Measurements from ENCODE around the gene PROK1. TPM values are rescaled to one million over a fixed set of nuclear protein-coding genes. Genes with fewer than 3 reads are reported as not detected.

The PROK1 gene
- total and polyA plus RNA-seq, 10 of the 15 experiments (the other 5 are each of a cell fraction or from before 2014, with no cell fraction given) = not detected

DNA sequence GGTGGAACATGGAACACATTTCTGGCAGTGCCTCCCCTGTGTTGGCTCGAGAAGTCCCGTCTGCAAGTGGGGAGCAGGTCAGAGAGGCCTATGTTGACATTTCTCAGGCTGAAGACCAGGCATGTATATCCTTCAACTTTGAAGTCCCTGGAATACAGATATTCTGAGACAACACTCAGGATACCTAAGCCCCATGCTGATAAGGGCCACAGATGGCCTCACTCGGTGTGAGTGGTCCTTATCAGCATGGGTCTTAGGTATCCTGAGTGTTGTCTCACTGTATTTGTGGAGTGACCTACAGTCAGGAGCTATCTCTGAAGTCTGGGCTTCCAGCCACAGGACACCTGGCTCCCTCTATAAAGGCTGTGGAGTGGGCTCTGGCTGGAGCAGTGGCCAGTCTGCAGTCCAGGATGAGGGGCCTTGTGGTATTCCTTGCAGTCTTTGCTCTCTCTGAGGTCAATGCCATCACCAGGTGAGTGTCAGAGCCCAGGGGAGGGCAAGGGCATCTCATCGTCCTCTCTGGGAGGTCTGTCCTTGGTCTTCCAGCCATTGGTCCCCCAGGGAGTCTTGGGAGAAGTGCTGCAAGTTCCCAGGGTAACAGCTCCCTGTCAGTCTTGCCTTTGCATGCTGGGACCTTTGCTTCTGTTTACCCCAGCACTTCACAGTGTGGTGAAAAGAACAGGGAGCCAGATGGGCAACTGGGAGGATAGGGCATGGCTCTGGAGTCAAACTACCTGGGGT, 29.6 kb downstream of the PROK1 start:
- no peak overlapping the region for H3K4me2 ChIP-seq (ENCODE audit: control insufficient read depth, insufficient read depth)
- 0% methylated on average over 4 of the region's 4 CpGs for WGBS (ENCODE audit: insufficient coverage, insufficient replicate concordance, low lambda C conversion rate, missing lambda C conversion rate)
- TF ChIP-seq IKZF1 (conservative IDR thresholded peaks at IDR 0.05) (no peak), SIN3A (IDR thresholded peaks at IDR 0.05; ENCODE audit: low read depth, low read length) (no peak), TARDBP (IDR thresholded peaks at IDR 0.05; ENCODE audit: borderline replicate concordance) (no peak), CEBPB (IDR thresholded peaks at IDR 0.05; ENCODE audit: borderline replicate concordance in 1 of 2, low read depth in 2 of 2, low read length in 2 of 2) (no peak), TCF12 (IDR thresholded peaks at IDR 0.05; ENCODE audit: low read depth, low read length) (no peak), POLR2AphosphoS5 (IDR thresholded peaks at IDR 0.05; ENCODE audit: low read length) (no peak), ZNF274 (IDR thresholded peaks at IDR 0.05; ENCODE audit: insufficient read depth, insufficient read length) (no peak), MYC (IDR thresholded peaks at IDR 0.05; ENCODE audit: insufficient read depth, insufficient read length, insufficient replicate concordance, low read length, severe bottlenecking) (no peak), TAF1 (IDR thresholded peaks at IDR 0.05; ENCODE audit: borderline replicate concordance, low read depth, low read length) (no peak), STAT3 (IDR thresholded peaks at IDR 0.05; ENCODE audit: low read depth, low read length) (no peak), MEF2A (IDR thresholded peaks at IDR 0.05; ENCODE audit: insufficient read depth, low read depth, low read length) (no peak)
- TF ChIP-seq, protein P1, sequence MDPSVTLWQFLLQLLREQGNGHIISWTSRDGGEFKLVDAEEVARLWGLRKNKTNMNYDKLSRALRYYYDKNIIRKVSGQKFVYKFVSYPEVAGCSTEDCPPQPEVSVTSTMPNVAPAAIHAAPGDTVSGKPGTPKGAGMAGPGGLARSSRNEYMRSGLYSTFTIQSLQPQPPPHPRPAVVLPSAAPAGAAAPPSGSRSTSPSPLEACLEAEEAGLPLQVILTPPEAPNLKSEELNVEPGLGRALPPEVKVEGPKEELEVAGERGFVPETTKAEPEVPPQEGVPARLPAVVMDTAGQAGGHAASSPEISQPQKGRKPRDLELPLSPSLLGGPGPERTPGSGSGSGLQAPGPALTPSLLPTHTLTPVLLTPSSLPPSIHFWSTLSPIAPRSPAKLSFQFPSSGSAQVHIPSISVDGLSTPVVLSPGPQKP (IDR thresholded peaks at IDR 0.05; ENCODE audit: low read depth, low read length) = no peak
- TF ChIP-seq, protein P2, sequence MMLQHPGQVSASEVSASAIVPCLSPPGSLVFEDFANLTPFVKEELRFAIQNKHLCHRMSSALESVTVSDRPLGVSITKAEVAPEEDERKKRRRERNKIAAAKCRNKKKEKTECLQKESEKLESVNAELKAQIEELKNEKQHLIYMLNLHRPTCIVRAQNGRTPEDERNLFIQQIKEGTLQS (IDR thresholded peaks at IDR 0.05; ENCODE audit: borderline replicate concordance, extremely low read depth, low read depth, low read length) = no peak
- TF ChIP-seq, protein P3, sequence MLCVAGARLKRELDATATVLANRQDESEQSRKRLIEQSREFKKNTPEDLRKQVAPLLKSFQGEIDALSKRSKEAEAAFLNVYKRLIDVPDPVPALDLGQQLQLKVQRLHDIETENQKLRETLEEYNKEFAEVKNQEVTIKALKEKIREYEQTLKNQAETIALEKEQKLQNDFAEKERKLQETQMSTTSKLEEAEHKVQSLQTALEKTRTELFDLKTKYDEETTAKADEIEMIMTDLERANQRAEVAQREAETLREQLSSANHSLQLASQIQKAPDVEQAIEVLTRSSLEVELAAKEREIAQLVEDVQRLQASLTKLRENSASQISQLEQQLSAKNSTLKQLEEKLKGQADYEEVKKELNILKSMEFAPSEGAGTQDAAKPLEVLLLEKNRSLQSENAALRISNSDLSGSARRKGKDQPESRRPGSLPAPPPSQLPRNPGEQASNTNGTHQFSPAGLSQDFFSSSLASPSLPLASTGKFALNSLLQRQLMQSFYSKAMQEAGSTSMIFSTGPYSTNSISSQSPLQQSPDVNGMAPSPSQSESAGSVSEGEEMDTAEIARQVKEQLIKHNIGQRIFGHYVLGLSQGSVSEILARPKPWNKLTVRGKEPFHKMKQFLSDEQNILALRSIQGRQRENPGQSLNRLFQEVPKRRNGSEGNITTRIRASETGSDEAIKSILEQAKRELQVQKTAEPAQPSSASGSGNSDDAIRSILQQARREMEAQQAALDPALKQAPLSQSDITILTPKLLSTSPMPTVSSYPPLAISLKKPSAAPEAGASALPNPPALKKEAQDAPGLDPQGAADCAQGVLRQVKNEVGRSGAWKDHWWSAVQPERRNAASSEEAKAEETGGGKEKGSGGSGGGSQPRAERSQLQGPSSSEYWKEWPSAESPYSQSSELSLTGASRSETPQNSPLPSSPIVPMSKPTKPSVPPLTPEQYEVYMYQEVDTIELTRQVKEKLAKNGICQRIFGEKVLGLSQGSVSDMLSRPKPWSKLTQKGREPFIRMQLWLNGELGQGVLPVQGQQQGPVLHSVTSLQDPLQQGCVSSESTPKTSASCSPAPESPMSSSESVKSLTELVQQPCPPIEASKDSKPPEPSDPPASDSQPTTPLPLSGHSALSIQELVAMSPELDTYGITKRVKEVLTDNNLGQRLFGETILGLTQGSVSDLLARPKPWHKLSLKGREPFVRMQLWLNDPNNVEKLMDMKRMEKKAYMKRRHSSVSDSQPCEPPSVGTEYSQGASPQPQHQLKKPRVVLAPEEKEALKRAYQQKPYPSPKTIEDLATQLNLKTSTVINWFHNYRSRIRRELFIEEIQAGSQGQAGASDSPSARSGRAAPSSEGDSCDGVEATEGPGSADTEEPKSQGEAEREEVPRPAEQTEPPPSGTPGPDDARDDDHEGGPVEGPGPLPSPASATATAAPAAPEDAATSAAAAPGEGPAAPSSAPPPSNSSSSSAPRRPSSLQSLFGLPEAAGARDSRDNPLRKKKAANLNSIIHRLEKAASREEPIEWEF (IDR thresholded peaks at IDR 0.05; ENCODE audit: insufficient replicate concordance, low read depth, low read length) = no peak
- FAIRE-seq (no peak), ATAC-seq (no peak), DNase-seq (ENCODE audit: low read depth, low spot score) (no peak)
- POLR2A ChIA-PET = no interaction called here
- H2AFZ ChIP-seq (ENCODE audit: control insufficient read depth, low read depth, low read length) = no peak overlapping the region
- intact Hi-C loops (cut with micrococcal nuclease; ENCODE audit: unreplicated experiment) (no loop called here), in situ Hi-C loops (cut with MboI) (no loop called here)
- H3K4me1 ChIP-seq (ENCODE audit: control insufficient read depth, insufficient read depth, low read length) = no peaks in the 10 kb centered on the region
- H3K27ac ChIP-seq (ENCODE audit: control insufficient read depth, insufficient read depth) = no peak overlapping the region
- CTCF ChIA-PET = interaction anchor here (0.8 to 3.0 kb wide), 4 partner anchors 15 to 284 kb away, joined by 3 to 15 read pairs (median 6); no protein-coding TSS in a partner anchor
- H3K9me3 ChIP-seq (replicated peaks; ENCODE audit: control insufficient read depth, insufficient read depth, low read length) = no peaks in the 10 kb centered on the region
- SMC1A ChIA-PET (ENCODE audit: uncharacterized antibody, unreplicated experiment) = no interaction called here
- no peak overlapping the region for H3K9ac ChIP-seq (ENCODE audit: control insufficient read depth, insufficient read depth, low read length)
- no TSS peak for BruUV-seq (replicated peaks)
- H3K27me3 ChIP-seq (replicated peaks in 1 of 2; ENCODE audit: control insufficient read depth in 2 of 2, insufficient read depth in 2 of 2, low read length in 1 of 2) = peaks cover 2 to 6% of the 10 kb centered on the region in 2 experiments; a peak in 3 of 4 replicates
- H3K79me2 ChIP-seq (ENCODE audit: control insufficient read depth, insufficient read depth, low read length) = no peaks in the 10 kb centered on the region
- H3K36me3 ChIP-seq (ENCODE audit: control insufficient read depth in 2 of 2, insufficient read depth in 2 of 2, low read length in 1 of 2) = no peaks in the 10 kb centered on the region
- RAD21 ChIA-PET (ENCODE audit: unreplicated experiment) = no interaction called here
- no peaks in the 10 kb centered on the region for H4K20me1 ChIP-seq (ENCODE audit: control insufficient read depth, insufficient read depth)
- no peak overlapping the region for H3K4me3 ChIP-seq
